Mucosa of descending colon (tissue), 3 donors: Measurements from ENCODE around the gene GFOD1. TPM values are rescaled to one million over a fixed set of nuclear protein-coding genes. Genes with fewer than 3 reads are reported as not detected.

ENCODE experiments used
- ATAC-seq: fragments of 200-7000 bp; cut with Tn5 transposase; one replicate; pipeline ENCODE4 v1.9.1; 2020; ENCODE audit warnings: mild to moderate bottlenecking, moderate library complexity
- DNase-seq, 3 donors: peaks; one replicate each; pipeline ENCODE4 v3.0.0-alpha.2; 2020
- H3K36me3 ChIP-seq: fragments of 200-600 bp; one replicate; pipeline ENCODE4 v1.8.0; 2021; ENCODE audit warnings: low read depth, mild to moderate bottlenecking
- H3K4me1 ChIP-seq: fragments of 200-600 bp; one replicate; pipeline ENCODE4 v1.8.0; 2021; ENCODE audit warnings: low read depth, mild to moderate bottlenecking
- H3K4me3 ChIP-seq: fragments of 200-600 bp; one replicate; pipeline ENCODE4 v1.8.0; 2021; ENCODE audit warnings: mild to moderate bottlenecking
- H3K9me3 ChIP-seq: fragments of 200-600 bp; one replicate; pipeline ENCODE4 v1.8.0; 2021; ENCODE audit warnings: mild to moderate bottlenecking
- CTCF ChIP-seq: fragments of 200-600 bp; IDR thresholded peaks from one replicate; pipeline ENCODE4 v1.8.0; 2022; ENCODE audit warnings: antibody characterized with exemption, mild to moderate bottlenecking
- intact Hi-C, 2 donors: fragments of 100-400 bp; cut with DNase I in 1 of 2; cut with micrococcal nuclease in 1 of 2; formaldehyde crosslinking; loops; one replicate each; pipeline versions ENCODE4 v1.11.0 to v1.11.1; 2022; cut with DNase I, micrococcal nuclease
- total RNA-seq, 3 donors: library from RNA; stranded (reverse); fragmentation: NEBNext Ultra II Directional in 2 of 3; extraction: Animal tissue kit (Norgen Biotek cat#: 25700) in 2 of 3; gene quantifications; one replicate each; pipeline versions ENCODE4 v1.2.1 to v1.2.4, GENCODE V29; 2021 to 2023
- donor health status: DM: no; HTN: no; CAD: no; lungs with moderate emphysema.
- donor health status: DM: no; HTN: no; CAD: no.
- donor health status: DM: no; HTN: yes; CAD: no.

The GFOD1 gene
- total RNA-seq, 3 donors from 2014 or later: 10.4 to 22.4 (median 13.2) TPM

GRCh38 chr6:13524801-13525508 is 37.6 kb upstream of the GFOD1 start:
- intact Hi-C loops: no loop called here
- no peak overlapping the region for H3K4me3 ChIP-seq
- H3K9me3 ChIP-seq: no peaks in the 10 kb centered on the region
- no peak for TF ChIP-seq CTCF
- DNase-seq (peak in 1 of 3 donors; percentile 58), ATAC-seq (peak; percentile 85)
- peaks cover 40% of the 10 kb centered on the region for H3K4me1 ChIP-seq
- no peaks in the 10 kb centered on the region for H3K36me3 ChIP-seq

GRCh38 chr6:13523826-13524622 is 36.6 kb upstream of the GFOD1 start:
- intact Hi-C loops: no loop called here
- H3K36me3 ChIP-seq: no peaks in the 10 kb centered on the region
- H3K4me3 ChIP-seq: no peak overlapping the region
- no peak for TF ChIP-seq CTCF
- no peaks in the 10 kb centered on the region for H3K9me3 ChIP-seq
- no peak for DNase-seq
- peaks cover 35% of the 10 kb centered on the region for H3K4me1 ChIP-seq
- no peak for ATAC-seq

GRCh38 chr6:13522656-13523055 is 35.3 kb upstream of the GFOD1 start:
- Histone ChIP-seq H3K36me3 (no peaks in the 10 kb centered on the region), H3K4me1 (peaks cover 33% of the 10 kb centered on the region), H3K4me3 (no peak overlapping the region), H3K9me3 (no peaks in the 10 kb centered on the region)
- ATAC-seq: no peak
- intact Hi-C loops: no loop called here
- TF ChIP-seq CTCF: no peak
- no peak for DNase-seq

GRCh38 chr6:13519839-13520238 is 32.4 kb upstream of the GFOD1 start:
- no peaks in the 10 kb centered on the region for H3K9me3 ChIP-seq
- H3K4me3 ChIP-seq: no peak overlapping the region
- ATAC-seq (no peak), DNase-seq (no peak)
- no peak for TF ChIP-seq CTCF
- H3K36me3 ChIP-seq: no peaks in the 10 kb centered on the region
- H3K4me1 ChIP-seq: peaks cover 8% of the 10 kb centered on the region
- intact Hi-C loops: no loop called here

GRCh38 chr6:13517116-13517515 is 29.7 kb upstream of the GFOD1 start:
- Histone ChIP-seq H3K9me3 (no peaks in the 10 kb centered on the region), H3K4me3 (no peak overlapping the region), H3K4me1 (peaks cover 3% of the 10 kb centered on the region), H3K36me3 (no peaks in the 10 kb centered on the region)
- no peak for TF ChIP-seq CTCF
- intact Hi-C loops: no loop called here
- DNase-seq (no peak), ATAC-seq (no peak)
